KBM-7 (cell line): ENCODE measurements around the gene TMEM222.
A peak's percentile ranks its signal among the peaks of the same experiment; 100 is the strongest.
"Not testable (repeated sequence)": the region's sequence is repeated elsewhere in the genome, so short reads cannot be mapped to it uniquely, and the experiment has no call there.

Experiments
- DNase-seq: peaks from one replicate; pipeline ENCODE4 v3.0.0-alpha.2; 2015
- in situ Hi-C: fragments of 300-500 bp; cut with MboI; formaldehyde crosslinking; loops from 2 replicates; pipeline ENCODE4 v1.14.3; 2020; ENCODE audit warnings: low sequenced_read_pairs, low pct_unique_long_range_greater_than_20kb, mixed read lengths

Gene TMEM222, protein sequence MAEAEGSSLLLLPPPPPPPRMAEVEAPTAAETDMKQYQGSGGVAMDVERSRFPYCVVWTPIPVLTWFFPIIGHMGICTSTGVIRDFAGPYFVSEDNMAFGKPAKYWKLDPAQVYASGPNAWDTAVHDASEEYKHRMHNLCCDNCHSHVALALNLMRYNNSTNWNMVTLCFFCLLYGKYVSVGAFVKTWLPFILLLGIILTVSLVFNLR

DNA sequence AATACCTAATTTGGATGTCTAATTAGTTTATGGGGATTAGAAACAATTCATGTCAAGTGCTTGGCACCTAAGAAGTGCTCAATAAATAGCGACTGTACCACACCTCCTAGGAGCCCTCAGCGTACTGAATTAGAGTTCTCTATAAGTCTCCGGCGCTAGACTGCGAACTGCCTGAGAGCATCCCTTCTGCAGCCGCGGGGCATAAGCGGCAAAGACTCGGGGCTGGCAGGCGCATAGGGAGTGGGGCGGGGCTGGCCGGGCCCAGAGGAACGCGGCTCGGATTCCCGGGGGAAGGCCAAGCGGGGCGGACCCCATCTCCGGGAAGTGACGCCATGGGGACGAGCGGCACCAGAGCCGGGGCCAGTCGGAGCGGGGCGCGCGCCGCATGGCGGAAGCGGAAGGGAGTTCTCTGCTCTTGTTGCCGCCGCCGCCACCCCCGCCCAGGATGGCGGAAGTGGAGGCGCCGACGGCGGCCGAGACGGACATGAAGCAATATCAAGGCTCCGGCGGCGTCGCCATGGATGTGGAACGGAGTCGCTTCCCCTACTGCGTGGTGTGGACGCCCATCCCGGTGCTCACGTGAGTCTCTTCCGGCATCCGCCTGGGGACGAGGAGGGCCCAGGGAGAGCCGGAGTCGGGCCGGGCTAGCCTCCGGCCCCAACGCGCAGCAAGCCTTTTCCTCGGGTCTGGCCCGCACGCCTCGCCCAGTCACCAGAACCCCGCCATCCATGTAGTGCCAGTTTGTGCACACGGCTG is at the start of gene TMEM222:
Gene TMEM222 (plus strand): TSS at position 351 of the 756 bp plus-strand sequence. CDS start 35 bp downstream, at position 386.
- in situ Hi-C loops: no loop called here
- DNase-seq: peak; percentile 98

DNA sequence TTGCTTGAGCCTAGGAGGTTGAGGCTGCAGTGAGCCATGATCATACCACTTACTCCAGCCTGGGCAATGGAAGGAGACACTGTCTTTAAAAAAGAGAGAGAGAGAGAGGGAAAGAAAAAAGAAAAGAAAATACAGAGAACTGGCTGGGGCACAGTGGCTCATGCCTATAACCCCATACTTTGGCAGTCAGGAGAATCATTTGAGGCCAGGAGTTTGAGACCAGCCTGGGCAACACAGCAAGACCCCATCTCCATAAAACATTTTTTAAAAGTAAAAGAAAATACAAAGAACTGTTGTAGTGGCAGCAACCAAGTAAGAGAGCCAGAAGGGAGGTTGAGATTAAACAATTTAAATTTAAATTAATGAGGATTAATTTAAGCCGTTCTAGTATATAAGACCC is 47.8 kb upstream of the TMEM222 start:
- no peak for DNase-seq
- in situ Hi-C loops: no loop called here

DNA sequence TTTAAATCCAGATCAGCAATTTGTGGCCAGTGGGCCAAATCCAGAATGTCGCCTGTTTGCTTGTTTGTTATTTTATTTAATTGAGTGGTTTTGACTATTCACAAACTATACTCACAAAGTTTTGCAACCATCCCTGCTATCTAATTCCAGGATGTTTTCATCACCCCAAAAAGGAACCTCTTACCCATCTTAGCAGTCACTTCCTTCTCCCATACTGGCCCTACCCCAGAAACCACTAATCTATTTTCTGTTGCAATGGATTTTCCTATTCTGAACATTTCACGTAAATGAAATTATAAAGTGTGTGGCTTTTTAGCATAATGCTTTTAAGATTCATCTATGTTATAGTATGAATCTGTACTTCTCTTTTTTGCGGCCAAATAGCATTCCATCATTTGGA is 46.3 kb upstream of the TMEM222 start:
- in situ Hi-C loops: no loop called here
- no peak for DNase-seq

DNA sequence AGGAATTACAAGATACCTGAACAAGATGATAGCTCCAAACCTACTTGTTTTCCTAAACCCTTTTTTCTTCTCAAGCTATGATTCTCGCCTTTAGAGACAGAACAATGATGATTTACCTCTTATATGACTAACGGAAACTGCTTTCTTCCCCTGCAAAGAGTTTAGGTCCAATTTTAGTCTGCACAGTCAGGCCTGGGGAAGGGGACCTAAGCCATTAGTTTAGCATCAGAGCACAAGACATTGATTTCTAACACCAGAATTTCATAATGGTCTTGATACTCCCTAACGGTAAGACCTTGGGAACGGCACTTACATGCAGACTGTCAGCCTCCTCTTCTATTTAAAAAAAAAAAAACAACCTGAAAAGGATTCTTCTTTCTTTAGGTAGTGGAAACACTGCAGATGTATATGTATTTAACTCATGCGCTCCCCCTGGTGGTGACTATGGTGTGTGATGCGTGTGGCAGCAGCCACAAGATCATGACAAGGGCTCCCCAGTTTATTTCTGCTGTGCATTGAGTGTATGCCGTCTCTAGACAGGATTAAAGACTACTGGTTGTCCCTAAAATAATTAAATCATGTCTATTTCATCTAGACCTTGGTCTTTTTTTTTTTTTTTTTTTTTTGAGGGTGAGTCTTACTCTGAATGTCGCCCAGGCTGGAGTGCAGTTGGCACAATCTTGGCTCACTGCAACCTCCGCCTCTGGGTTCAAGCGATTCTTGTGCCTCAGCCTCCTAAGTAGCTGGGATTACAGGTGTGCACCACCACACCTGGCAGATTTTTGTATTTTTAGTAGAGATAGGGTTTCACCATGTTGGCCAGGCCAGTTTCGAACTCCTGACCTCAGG is 37.3 kb upstream of the TMEM222 start:
- DNase-seq: peak; percentile 79
- in situ Hi-C loops: loop anchor here (10.0 kb wide), 1 partner anchor 180 kb away; no protein-coding TSS in a partner anchor

DNA sequence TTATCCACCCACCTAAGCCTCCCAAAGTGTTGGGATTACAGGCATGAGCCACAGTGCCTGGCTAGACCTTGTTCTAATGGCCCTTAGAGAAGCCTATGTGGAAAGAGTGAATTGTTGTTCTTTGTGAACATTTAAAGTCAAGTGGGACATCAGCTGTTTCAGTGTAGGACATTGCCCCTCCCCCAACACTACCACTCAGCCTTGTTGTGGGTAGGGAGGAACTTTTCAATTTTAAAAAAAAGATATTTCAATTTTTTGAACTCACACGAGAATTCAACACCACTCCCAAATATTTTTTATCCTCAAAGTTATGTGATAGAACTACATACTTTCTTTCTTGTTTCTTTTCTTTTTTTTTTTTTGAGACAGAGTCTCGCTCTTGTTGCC is 36.7 kb upstream of the TMEM222 start:
- no peak for DNase-seq
- in situ Hi-C loops: loop anchor here (10.0 kb wide), 1 partner anchor 180 kb away; no protein-coding TSS in a partner anchor

DNA sequence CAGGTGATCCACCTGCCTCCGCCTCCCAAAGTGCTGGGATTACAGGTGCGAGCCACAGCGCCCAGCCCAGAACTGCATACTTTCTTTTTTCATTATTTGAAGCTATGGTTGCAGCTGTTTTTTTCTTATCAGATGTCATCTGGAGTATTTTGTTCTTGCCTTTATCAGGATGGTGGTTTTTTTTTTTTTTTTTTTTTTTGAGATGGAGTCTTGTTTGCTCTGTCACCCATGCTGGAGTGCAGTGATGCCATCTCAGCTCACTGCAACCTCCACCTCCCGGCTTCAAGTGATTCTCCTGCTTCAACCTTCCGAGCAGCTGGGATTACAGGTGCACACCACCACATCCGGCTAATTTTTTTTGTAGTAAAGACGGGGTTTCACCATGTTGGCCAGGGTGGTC is 36.1 kb upstream of the TMEM222 start:
- in situ Hi-C loops: loop anchor here (10.0 kb wide), 1 partner anchor 181 kb away; no protein-coding TSS in a partner anchor
- DNase-seq: not testable (repeated sequence)

DNA sequence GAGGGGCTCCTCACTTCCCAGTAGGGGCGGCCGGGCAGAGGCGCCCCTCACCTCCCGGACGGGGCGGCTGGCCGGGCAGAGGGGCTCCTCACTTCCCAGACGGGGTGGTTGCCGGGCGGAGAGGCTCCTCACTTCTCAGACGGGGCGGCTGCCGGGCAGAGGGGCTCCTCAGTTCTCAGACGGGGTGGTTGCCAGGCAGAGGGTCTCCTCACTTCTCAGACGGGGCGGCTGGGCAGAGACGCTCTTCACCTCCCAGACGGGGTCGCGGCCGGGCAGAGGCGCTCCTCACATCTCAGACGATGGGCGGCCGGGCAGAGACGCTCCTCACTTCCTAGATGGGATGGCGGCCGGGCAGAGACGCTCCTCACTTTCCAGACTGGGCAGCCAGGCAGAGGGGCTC is 32.8 kb upstream of the TMEM222 start:
- in situ Hi-C loops: loop anchor here (10.0 kb wide), 1 partner anchor 184 kb away; no protein-coding TSS in a partner anchor
- not testable (repeated sequence) for DNase-seq

DNA sequence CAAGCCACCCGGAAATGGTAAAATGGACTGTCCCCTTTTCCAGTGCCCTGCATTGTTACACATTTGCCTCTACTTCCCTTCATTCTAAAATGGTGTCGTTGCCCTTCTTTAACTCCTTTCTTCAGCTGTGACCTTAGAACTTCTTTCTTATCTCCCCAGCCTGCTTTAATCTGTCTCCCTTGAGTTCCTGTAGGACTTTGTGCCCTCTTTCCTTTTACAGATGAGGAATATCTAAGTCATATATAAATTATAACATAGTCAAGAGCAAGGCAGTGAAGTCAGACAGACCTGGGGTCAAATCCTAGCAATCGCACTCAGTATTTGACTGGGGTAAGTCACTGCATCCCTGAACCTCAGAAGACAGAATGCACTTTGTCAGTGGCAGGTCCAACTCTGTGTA is 31.4 kb upstream of the TMEM222 start:
- DNase-seq: no peak
- in situ Hi-C loops: no loop called here

DNA sequence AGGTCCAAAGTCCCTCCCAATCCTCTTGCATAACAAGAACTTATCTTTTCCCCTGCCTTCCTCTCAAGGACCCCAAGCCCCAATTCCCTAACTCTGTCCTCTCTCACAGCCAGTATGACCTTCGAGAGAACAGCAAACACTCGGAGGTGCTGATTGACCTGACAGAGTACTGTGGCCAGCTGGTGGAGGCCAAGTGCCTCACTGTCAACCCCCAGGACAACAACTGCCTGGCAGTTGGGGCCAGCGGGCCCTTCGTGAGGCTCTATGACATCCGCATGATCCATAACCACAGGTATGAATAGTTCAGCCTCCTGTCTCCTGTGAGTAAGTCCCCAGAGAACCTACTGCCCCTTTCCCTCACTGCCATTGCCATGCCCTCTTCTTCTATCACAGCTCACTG is 29.9 kb upstream of the TMEM222 start:
- in situ Hi-C loops: no loop called here
- no peak for DNase-seq

DNA sequence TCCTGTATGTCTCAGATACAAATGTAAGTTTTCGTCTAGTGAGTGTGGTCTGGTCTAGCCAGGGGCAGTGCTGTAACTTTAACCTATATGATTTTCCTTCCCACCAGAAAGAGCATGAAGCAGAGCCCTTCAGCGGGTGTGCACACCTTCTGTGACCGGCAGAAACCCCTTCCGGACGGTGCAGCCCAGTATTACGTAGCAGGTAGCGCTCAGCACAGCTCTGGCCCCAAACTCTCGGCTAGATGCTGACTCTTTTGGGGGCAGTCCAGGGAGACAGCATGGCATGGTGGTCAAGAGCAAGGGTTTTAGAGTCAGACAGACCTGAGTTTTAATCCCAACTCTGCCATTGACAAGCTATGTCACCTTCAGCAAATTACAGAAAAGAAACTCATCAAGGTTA is 28.0 kb upstream of the TMEM222 start:
- no peak for DNase-seq
- in situ Hi-C loops: no loop called here

DNA sequence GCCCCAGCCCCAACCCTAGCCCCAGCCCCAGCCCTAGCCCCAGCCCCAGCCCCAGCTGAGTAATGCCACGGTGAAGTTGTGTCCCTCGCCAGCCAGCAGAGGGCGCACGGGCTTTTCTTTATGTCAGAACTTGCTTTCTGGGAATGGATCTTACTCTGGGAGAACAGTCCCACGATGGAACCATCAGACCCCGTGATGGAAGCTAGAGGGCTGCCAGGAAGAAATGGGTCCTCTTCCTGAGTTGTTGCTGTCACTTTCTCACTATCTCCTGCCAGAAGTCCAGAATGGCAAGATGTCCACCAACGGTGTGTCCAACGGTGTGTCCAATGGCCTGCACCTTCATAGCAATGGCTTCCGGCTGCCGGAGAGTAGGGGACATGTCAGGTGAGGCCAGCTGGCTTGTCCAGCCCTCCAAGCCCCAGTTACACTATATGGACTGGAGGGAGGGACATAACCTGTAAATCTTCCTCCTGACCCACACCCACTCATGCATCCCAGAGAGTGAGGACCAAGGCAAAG is 25.1 kb upstream of the TMEM222 start:
- in situ Hi-C loops: no loop called here
- peak; percentile 40 for DNase-seq

DNA sequence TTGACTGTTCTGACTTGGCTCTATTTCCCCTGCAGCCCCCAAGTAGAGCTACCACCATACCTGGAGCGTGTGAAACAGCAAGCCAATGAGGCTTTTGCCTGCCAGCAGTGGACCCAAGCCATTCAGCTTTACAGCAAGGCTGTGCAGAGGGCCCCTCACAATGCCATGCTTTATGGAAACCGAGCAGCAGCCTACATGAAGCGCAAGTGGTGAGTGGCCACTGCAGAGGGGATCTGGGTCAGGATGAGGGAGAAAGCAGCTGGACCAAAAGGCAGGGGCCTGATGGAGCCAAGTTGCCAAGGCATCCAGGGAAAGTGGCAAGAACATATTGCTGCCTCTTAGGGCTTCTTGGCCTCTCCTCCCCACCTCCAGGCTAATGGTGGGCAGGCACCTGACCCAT is 24.1 kb upstream of the TMEM222 start:
- in situ Hi-C loops: no loop called here

DNA sequence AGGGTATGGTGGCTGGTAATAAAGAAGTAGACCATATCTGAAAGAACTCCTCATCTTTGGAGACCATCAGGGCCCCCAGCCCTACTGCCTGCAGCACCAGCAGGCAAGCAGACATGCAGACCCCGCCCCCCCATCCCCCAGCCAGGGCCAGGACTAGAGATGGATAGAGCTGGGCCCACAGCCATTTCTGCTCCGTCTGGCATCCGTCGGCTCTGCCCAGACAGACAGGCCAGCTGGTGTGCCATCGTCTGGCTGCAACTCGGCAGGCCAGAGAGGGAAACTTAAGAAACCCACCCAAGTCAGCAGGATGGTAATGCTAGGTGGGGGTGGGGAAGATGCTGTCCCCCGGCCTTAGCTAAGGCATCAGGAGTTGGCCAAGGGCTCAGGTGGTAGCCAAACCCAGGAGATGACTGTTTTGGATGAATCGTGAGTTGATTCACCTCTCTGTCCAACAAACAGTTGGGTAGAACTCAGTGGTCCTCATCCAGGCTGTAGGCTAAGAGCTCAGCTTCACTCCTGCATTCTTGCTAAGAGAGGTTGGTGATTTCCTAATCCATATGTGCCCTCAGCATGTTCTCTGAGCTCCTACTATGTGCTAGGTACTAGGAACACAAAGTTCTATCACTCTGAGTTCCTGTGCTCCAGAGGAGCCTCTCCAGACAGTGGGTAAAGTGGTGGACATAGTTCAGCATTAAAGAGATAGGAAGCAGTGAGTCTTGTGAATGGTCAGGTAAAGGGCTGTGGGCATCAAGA is 23.2 kb upstream of the TMEM222 start:
- in situ Hi-C loops: no loop called here
- no peak for DNase-seq

More for the DNA sequence above, 24.1 kb upstream of the TMEM222 start:
- DNase-seq: no peak

DNA sequence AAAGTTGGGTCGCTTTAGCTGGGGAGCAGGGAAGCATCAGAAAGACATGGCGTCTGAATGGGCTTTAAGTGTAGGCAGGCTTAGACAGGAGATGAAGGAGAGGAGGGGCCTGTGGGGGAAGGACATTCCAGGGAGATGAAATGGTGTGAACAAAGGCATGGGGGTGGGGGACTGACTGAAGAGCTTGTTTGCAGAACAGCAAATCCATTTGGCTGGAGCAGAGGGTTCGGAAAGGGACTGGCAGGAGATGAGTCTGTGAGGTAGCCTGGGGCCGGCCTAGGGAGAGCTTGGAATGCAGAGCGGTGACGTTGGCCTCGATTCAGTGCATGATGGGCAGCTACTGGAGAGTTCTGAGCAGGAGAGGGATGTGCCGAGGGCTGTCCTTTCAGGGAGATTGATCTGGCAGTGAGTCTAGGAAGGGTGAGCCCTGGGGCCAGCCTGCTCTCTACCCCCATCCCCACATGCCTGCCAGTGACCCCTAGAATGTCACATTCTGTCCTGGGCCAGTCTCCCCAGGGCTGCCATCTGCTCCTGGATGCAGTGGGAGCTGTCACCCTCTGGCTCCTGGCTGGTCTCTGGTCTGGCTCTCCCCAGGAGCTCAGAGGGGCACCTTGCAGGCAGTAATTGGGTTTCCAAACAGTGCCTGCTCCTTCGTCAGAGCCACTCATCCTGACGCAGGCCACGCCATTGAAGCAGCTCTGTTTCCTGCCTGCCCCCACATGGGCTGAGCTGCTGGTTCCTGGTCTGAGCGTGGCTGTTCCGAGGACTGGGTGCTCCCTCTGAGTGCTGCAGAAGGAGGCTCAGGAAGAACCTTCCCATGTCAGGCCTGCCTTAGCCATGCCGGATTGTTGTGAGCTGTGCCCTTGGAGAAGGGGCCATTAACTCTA is 22.3 kb upstream of the TMEM222 start:
- in situ Hi-C loops: no loop called here
- DNase-seq: no peak

DNA sequence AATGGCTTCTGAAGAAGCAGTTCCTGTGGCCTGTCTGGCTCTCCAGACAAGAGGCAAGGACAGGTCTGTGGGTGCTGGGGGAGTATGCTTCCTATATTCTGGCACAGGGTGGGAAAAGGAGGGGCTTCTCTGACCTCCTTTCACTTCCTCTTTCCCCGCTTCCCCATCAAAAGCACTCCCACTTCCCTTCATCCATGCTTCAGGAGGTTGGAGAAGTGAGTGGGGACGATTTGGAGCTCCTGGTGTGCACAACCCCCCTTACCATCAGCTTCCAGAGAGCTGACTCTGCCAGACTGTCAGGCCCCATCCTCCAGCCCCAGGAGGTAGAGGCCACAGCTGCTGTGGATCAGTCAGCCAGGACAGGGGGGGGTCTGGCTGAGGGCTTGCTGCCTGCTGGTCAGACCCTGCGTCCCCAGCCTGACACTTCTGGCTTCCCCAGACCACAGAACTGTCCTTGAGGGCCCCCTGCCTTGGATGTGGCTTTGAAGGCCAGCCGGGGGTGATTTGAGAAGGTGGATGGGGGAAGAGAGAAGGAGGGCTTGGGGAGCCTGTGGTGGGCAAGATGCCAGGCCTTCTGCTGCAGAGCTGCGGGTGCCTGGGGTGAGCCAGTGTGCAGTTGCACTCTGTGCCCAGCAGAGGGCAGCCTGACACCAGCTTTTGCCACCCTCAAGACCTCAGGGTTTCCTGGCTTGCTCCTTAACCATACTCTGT is 21.5 kb upstream of the TMEM222 start:
- DNase-seq: peak; percentile 97
- in situ Hi-C loops: no loop called here

DNA sequence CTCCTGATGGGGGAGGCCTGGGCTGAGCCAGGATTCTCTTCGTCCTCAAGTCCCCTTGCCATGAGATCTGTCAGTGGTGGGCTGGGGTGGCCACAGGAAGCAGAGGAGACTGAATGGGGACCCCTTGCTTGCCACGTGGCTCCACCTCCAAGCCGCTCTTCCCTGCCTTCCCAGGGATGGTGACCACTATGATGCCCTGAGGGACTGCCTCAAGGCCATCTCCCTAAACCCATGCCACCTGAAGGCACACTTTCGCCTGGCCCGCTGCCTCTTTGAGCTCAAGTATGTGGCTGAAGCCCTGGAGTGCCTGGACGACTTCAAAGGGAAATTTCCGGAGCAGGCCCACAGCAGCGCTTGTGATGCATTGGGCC is 20.9 kb upstream of the TMEM222 start:
- in situ Hi-C loops: no loop called here
- no peak for DNase-seq

DNA sequence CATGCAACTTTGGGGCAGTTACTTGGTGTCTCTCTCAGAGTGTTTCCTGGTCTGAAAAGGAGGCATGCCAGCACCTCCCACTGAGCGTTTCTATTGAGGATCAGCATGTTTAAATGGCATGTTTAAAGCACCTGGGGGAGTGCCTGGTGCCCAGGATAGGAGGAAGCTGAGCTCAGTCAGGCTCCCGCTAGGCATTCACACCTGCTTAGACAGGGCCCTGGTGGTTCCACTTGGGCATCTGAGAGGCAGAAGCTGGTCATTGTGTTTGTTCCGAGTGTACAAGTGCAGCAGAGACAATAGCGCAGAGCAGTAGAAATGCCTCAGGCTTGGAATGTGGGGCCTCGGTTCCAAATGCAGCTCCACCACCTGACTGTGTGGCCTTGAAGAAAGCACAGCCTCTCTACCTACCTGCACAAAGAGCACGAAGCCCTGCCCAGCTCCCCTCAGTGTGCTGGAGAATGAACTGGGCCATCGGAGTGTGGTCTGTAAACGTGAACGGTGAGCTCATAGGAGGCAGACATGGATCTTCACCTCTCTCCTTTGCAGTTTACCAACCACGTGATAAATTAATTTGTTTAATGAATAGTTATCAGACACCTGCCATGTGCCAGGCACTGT is 20.3 kb upstream of the TMEM222 start:
- no peak for DNase-seq
- in situ Hi-C loops: no loop called here
